Prostate gland (tissue), 2 donors: Measurements from ENCODE around the gene DPH3. TPM values are rescaled to one million over a fixed set of nuclear protein-coding genes. Genes with fewer than 3 reads are reported as not detected.

ENCODE experiments used
- DNase-seq: peaks from one replicate; pipeline ENCODE4 v3.0.0-alpha.2; 2019; ENCODE audit warnings: low spot score
- H3K27ac ChIP-seq, 2 donors: fragments of 200-600 bp; sonication (generic); 2 replicates each; pipeline ENCODE4 v1.5.1; 2017 to 2019
- H3K27me3 ChIP-seq: fragments of 200-600 bp; sonication (generic); replicated peaks from 2 replicates; pipeline ENCODE4 v1.5.1; 2019; ENCODE audit not compliant: insufficient read depth
- H3K36me3 ChIP-seq, 2 donors: fragments of 200-600 bp; sonication (generic); 1 replicate in 1 of 2; 2 replicates in 1 of 2; pipeline versions ENCODE4 v1.5.1 to v1.8.1; 2017 to 2019
- H3K4me1 ChIP-seq: fragments of 200-600 bp; sonication (generic); replicated peaks from 2 replicates; pipeline ENCODE4 v1.5.1; 2019
- H3K4me3 ChIP-seq, 2 donors: fragments of 200-600 bp; sonication (generic); 2 replicates each; pipeline ENCODE4 v1.5.1; 2017 to 2019
- H3K9me3 ChIP-seq: fragments of 200-600 bp; sonication (generic); 2 replicates; pipeline ENCODE4 v1.5.1; 2017
- POLR2A ChIP-seq: fragments of 450-650 bp; IDR thresholded peaks from one replicate; pipeline ENCODE4 v1.6.1; 2016; ENCODE audit warnings: antibody characterized with exemption, mild to moderate bottlenecking
- POLR2AphosphoS5 ChIP-seq: sonication (generic); formaldehyde crosslinking; IDR thresholded peaks from one replicate; pipeline ENCODE4 v1.6.1; 2017; ENCODE audit warnings: antibody characterized with exemption
- WGBS: methylation state at CpG from one replicate; pipeline ENCODE4 v1.1.5; 2018; 5-methylcytosine and 5-hydroxymethylcytosine counted together
- intact Hi-C: fragments of 100-400 bp; cut with DNase I; formaldehyde crosslinking; loops from one replicate; pipeline ENCODE4 v1.14.2; 2022
- total RNA-seq, 2 donors: library from RNA; depleted of rRNA; stranded (reverse); fragments of >200 nt; gene quantifications; one replicate each; pipeline ENCODE4 v1.1.0, GENCODE V29; 2016
- TF ChIP-seq, protein P1 (sequence below), 4 experiments: fragments of 200-600 bp in 2 of 4; fragments of 450-650 bp in 2 of 4; sonication (generic) in 2 of 4; IDR thresholded peaks; 1 replicate in 3 of 4; 2 replicates in 1 of 4; pipeline ENCODE4 v1.5.1; 2016 to 2019; ENCODE audit warnings: antibody characterized with exemption in 4 of 4, mild to moderate bottlenecking in 2 of 4, moderate library complexity in 2 of 4

DPH3 gene
- total RNA-seq, 2 donors from 2014 or later: 12.4 to 13.8 TPM

DNA sequence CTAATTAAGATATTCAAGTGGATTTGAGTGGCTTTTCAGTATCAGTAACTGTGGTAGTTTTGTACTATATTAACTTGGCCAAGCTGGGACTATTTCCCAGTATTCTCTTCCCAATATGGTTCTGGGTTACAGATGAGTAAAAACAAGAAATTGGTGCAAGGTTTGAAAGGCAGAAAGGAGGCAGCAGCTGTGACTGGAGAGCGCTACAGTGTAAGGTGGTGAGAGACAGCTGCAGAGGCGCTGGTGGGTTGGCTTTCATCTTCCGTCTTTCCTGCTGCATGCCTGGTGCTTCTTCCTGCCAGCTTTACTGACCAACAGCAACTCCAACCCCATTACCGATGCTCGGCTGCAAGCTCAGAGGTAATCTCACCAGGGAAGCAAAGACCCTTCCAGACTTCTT lies 9.8 kb downstream of the DPH3 start:
- no peaks in the 10 kb centered on the region for H3K27me3 ChIP-seq
- intact Hi-C loops: no loop called here
- no peak overlapping the region for H3K27ac ChIP-seq
- 64% methylated on average over 5 of the region's 5 CpGs for WGBS
- H3K9me3 ChIP-seq: no peaks in the 10 kb centered on the region
- DNase-seq: no peak
- no peak for TF ChIP-seq POLR2A
- TF ChIP-seq POLR2AphosphoS5: no peak
- TF ChIP-seq, protein P1, sequence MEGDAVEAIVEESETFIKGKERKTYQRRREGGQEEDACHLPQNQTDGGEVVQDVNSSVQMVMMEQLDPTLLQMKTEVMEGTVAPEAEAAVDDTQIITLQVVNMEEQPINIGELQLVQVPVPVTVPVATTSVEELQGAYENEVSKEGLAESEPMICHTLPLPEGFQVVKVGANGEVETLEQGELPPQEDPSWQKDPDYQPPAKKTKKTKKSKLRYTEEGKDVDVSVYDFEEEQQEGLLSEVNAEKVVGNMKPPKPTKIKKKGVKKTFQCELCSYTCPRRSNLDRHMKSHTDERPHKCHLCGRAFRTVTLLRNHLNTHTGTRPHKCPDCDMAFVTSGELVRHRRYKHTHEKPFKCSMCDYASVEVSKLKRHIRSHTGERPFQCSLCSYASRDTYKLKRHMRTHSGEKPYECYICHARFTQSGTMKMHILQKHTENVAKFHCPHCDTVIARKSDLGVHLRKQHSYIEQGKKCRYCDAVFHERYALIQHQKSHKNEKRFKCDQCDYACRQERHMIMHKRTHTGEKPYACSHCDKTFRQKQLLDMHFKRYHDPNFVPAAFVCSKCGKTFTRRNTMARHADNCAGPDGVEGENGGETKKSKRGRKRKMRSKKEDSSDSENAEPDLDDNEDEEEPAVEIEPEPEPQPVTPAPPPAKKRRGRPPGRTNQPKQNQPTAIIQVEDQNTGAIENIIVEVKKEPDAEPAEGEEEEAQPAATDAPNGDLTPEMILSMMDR (IDR thresholded peaks at IDR 0.05): no peak
- H3K4me3 ChIP-seq: no peak overlapping the region
- no peaks in the 10 kb centered on the region for H3K36me3 ChIP-seq
- no peaks in the 10 kb centered on the region for H3K4me1 ChIP-seq

DNA sequence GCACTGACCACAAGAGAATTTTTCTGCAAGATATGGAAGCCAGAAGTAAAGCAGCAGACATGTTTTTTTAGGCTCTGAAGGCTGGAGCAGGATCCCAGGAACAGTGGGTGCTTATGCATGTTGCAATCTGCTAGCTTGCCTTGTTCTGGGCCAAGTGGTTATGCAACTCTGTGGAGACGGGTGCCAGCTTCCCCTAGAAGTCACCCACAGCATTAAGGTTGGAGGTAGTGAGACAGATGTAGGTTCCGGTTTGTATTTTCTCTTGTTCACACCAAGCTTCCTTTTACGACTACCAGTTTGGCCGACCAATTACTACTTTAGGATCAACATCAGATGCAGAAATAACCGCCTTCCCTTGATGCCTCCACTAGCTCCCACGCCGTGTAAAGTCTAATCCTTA lies 11.1 kb downstream of the DPH3 start:
- TF ChIP-seq, protein P1 (IDR thresholded peaks at IDR 0.05): no peak
- no peak for TF ChIP-seq POLR2AphosphoS5
- TF ChIP-seq POLR2A: no peak
- intact Hi-C loops: no loop called here
- Histone ChIP-seq H3K4me1 (no peaks in the 10 kb centered on the region), H3K9me3 (no peaks in the 10 kb centered on the region), H3K4me3 (no peak overlapping the region), H3K36me3 (no peaks in the 10 kb centered on the region), H3K27me3 (no peaks in the 10 kb centered on the region), H3K27ac (no peak overlapping the region)
- 78% methylated on average over 7 of the region's 7 CpGs for WGBS
- no peak for DNase-seq

DNA sequence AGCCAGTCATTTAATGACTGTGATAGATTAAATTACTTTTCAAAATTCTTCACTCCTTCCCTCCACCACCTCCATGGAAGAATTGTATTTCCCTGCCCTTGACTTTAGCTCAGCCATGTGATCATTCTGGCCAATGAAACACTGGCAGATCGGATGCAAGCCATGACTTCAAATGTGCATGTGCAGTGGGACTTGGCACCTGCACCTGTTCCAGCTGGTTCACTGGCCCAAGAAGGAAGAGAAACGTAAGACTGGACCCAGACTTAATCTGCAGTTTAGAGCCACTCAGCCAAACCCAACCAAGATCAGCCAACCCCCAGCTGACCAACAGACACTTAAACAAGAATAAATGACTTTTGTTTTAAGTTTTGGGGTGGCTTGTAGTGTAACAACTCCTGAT lies 11.8 kb downstream of the DPH3 start:
- Histone ChIP-seq H3K27ac (no peak overlapping the region), H3K9me3 (no peaks in the 10 kb centered on the region), H3K27me3 (no peaks in the 10 kb centered on the region), H3K4me1 (no peaks in the 10 kb centered on the region), H3K36me3 (no peaks in the 10 kb centered on the region), H3K4me3 (no peak overlapping the region)
- WGBS: 51% methylated on average over 2 of the region's 2 CpGs
- no peak for DNase-seq
- intact Hi-C loops: no loop called here
- TF ChIP-seq, protein P1 (IDR thresholded peaks at IDR 0.05): no peak
- TF ChIP-seq POLR2A (no peak), POLR2AphosphoS5 (no peak)

DNA sequence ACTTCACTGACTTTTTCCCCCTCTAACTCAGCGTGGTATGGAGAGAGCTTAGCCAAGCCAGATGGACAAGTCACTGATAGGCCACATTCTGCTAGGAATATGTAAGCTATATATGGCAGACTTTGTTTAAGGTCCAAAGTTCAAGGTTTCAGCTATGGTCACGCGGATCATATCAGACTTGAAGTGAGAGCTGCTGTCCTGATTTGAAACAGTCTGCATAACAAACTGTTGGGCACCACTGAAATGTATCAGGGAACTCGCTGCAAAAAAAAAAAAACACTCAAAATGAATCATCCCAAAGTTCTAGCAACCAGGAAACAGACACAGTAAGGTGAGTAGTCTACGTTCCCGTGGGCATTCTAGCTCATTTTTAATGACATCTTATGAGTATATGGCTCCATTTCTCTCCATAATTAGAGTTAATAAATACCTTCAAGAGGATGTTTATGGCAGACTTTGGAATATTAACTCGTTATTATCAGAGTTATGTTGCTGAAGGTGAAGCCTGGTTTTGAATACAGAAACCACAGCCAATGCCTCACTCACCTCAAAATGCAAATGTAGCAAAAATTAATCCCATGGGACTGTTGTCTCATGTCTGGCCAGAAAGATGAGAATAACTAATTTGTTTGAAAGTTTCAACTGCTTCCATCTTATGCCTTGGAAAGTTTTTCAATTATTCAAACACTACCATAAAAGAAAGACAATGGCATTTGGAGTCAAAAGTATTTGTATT lies 12.3 kb downstream of the DPH3 start:
- no peak overlapping the region for H3K27ac ChIP-seq
- no peaks in the 10 kb centered on the region for H3K36me3 ChIP-seq
- no peak overlapping the region for H3K4me3 ChIP-seq
- H3K27me3 ChIP-seq: no peaks in the 10 kb centered on the region
- H3K4me1 ChIP-seq: no peaks in the 10 kb centered on the region
- no peak for DNase-seq
- intact Hi-C loops: no loop called here
- TF ChIP-seq, protein P1 (IDR thresholded peaks at IDR 0.05): no peak
- TF ChIP-seq POLR2AphosphoS5 (no peak), POLR2A (no peak)
- H3K9me3 ChIP-seq: no peaks in the 10 kb centered on the region
- WGBS: 73% methylated on average over 7 of the region's 7 CpGs
